DMS114 treated with DMSO at 0.1 percent for 48 hours (cell line): ENCODE data around the gene RNLS.

Experiments
- DNase-seq: peaks from one replicate; lab custom pipeline; 2025; ENCODE audit not compliant: unreplicated experiment; lab: John Stamatoyannopoulos, UW

RNLS gene

GRCh38 chr10:88582806-88583583, at the start of gene RNLS:
Gene RNLS (minus strand): TSS chr10:88583318.
- DNase-seq = peak; percentile 20

- no peak for DNase-seq
Observed at GRCh38 chr10:88624840-88625239, 41.7 kb upstream of the RNLS start.

- DNase-seq = no peak
Observed at GRCh38 chr10:88623835-88624234, 40.7 kb upstream of the RNLS start.

GRCh38 chr10:88620441-88620840, 37.3 kb upstream of the RNLS start:
- no peak for DNase-seq

- no peak for DNase-seq
Observed at GRCh38 chr10:88618496-88618895, 35.4 kb upstream of the RNLS start.

- DNase-seq = no peak
Observed at GRCh38 chr10:88617772-88618300, 34.7 kb upstream of the RNLS start.

GRCh38 chr10:88616250-88616977, 33.3 kb upstream of the RNLS start:
- DNase-seq = no peak

- DNase-seq = no peak
Observed at GRCh38 chr10:88608780-88609179, 25.7 kb upstream of the RNLS start.

- no peak for DNase-seq
Observed at GRCh38 chr10:88608052-88608732, 25.1 kb upstream of the RNLS start.

- no peak for DNase-seq
Observed at GRCh38 chr10:88598055-88598454, 14.9 kb upstream of the RNLS start.

- no peak for DNase-seq
Observed at GRCh38 chr10:88594482-88594881, 11.4 kb upstream of the RNLS start.

- DNase-seq = no peak
Observed at GRCh38 chr10:88592906-88593305, 9.8 kb upstream of the RNLS start.

GRCh38 chr10:88592381-88592780, 9.3 kb upstream of the RNLS start:
- DNase-seq = no peak

GRCh38 chr10:88586462-88586861, 3.3 kb upstream of the RNLS start, which contains the start of gene LIPJ:
Gene LIPJ (plus strand): TSS chr10:88586762. CDS start chr10:88590688, 3,926 bp downstream.
- no peak for DNase-seq

GRCh38 chr10:88583584-88583957, 453 bp upstream of the RNLS start:
- DNase-seq = no peak

- no peak for DNase-seq
Observed at GRCh38 chr10:88582411-88582805, 710 bp downstream of the RNLS start.

GRCh38 chr10:88565072-88565471, 18.0 kb downstream of the RNLS start:
- DNase-seq = peak; percentile 28

GRCh38 chr10:88562152-88562551, 21.0 kb downstream of the RNLS start:
- no peak for DNase-seq

GRCh38 chr10:88557658-88558057, 25.5 kb downstream of the RNLS start:
- DNase-seq = no peak

- no peak for DNase-seq
Observed at GRCh38 chr10:88557256-88557655, 25.9 kb downstream of the RNLS start.

- DNase-seq = no peak
Observed at GRCh38 chr10:88555190-88555908, 27.8 kb downstream of the RNLS start.
